ENCODE measurements around the gene CDKL5.

CDKL5 gene

GRCh38 chrX:18702362-18703195 lies 277.2 kb downstream of the CDKL5 start:
- no peak for DNase-seq

Data from NCI-H1930 (cell line).